NB4 (cell line): ENCODE results near the gene CRB1.

Source experiments
- CTCF ChIP-seq: IDR thresholded peaks from one replicate; pipeline ENCODE4 v1.5.1; 2012; ENCODE audit warnings: low read depth, low read length
- MAX ChIP-seq: IDR thresholded peaks from 2 replicates; pipeline ENCODE4 v1.6.1; 2011; ENCODE audit warnings: low read depth, low read length
- MYC ChIP-seq: IDR thresholded peaks from 2 replicates; pipeline ENCODE4 v1.6.1; 2011; ENCODE audit warnings: low read depth, low read length
- POLR2A ChIP-seq: IDR thresholded peaks from 2 replicates; pipeline ENCODE4 v1.6.1; 2011; ENCODE audit warnings: mild to moderate bottlenecking; ENCODE audit not compliant: insufficient read length; ENCODE audit errors: extremely low read depth

GRCh38 chr1:197320991-197321531 lies 53.0 kb downstream of the CRB1 start:
- TF ChIP-seq POLR2A (no peak), CTCF (no peak), MYC (no peak), MAX (no peak)
